ENCODE data around the gene PRSS33. TPM values are rescaled to one million over a fixed set of nuclear protein-coding genes. Genes with fewer than 3 reads are reported as not detected.

The PRSS33 gene
- total RNA-seq, 1 donor from 2014 or later, result not detected

GRCh38 chr16:2787961-2788360, 601 bp upstream of the PRSS33 start:
- no peak for TF ChIP-seq CTCF (conservative IDR thresholded peaks at IDR 0.05; ENCODE audit: low read depth, low read length)
- no peak overlapping the region for H3K4me3 ChIP-seq (ENCODE audit: low read depth, low read length)
- DNase-seq (ENCODE audit: low read depth), result no peak

- no peak for DNase-seq (ENCODE audit: low read depth)
- no peak for TF ChIP-seq CTCF (conservative IDR thresholded peaks at IDR 0.05; ENCODE audit: low read depth, low read length)
These were observed 571 bp downstream of the PRSS33 start for GRCh38 chr16:2786826-2787151.

GRCh38 chr16:2786061-2786825, 1.1 kb downstream of the PRSS33 start:
- DNase-seq (ENCODE audit: low read depth), result no peak
- H3K4me3 ChIP-seq (ENCODE audit: low read depth, low read length), result no peak overlapping the region
- no peak for TF ChIP-seq CTCF (conservative IDR thresholded peaks at IDR 0.05; ENCODE audit: low read depth, low read length)

More at GRCh38 chr16:2786826-2787151, 571 bp downstream of the PRSS33 start:
- H3K4me3 ChIP-seq (ENCODE audit: low read depth, low read length), result no peak overlapping the region

- DNase-seq (ENCODE audit: low read depth), result no peak
- no peak for TF ChIP-seq CTCF (conservative IDR thresholded peaks at IDR 0.05; ENCODE audit: low read depth, low read length)
- H3K4me3 ChIP-seq (ENCODE audit: low read depth, low read length), result peak overlapping the region; percentile 26
These were observed 2.0 kb downstream of the PRSS33 start for GRCh38 chr16:2785101-2785991.

GRCh38 chr16:2784358-2785100, 2.8 kb downstream of the PRSS33 start:
- DNase-seq (ENCODE audit: low read depth), result no peak
- TF ChIP-seq CTCF (conservative IDR thresholded peaks at IDR 0.05; ENCODE audit: low read depth, low read length), result no peak
- peak overlapping the region; percentile 26 for H3K4me3 ChIP-seq (ENCODE audit: low read depth, low read length)

GRCh38 chr16:2783581-2784357, 3.6 kb downstream of the PRSS33 start:
- no peak overlapping the region for H3K4me3 ChIP-seq (ENCODE audit: low read depth, low read length)
- DNase-seq (ENCODE audit: low read depth), result no peak
- TF ChIP-seq CTCF (conservative IDR thresholded peaks at IDR 0.05; ENCODE audit: low read depth, low read length), result no peak
